ENCODE data around the gene IGFBP2.

- TF ChIP-seq EZH2 (IDR thresholded peaks at IDR 0.05): no peak
- TF ChIP-seq POLR2AphosphoS5 (IDR thresholded peaks at IDR 0.05; ENCODE audit: borderline replicate concordance, low read depth, low read length): peak; percentile 96
Observed at GRCh38 chr2:216695401-216695821, 62.2 kb downstream of the IGFBP2 start, which contains the start of gene IGFBP5.

All from SK-N-MC (cell line).